K562 (cell line): ENCODE measurements around the gene TACC3. TPM values are rescaled to one million over a fixed set of nuclear protein-coding genes. Genes with fewer than 3 reads are reported as not detected.
A peak's percentile ranks its signal among the peaks of the same experiment; 100 is the strongest.

Experiments used
- ATAC-seq: fragments of 200-7000 bp; cut with Tn5 transposase; 3 replicates; pipeline ENCODE4 v1.9.1; 2020; ENCODE audit warnings: moderate library complexity
- BruUV-seq: library from RNA; stranded (reverse); fragments of 400-500 nt; replicated peaks from 2 replicates; lab custom pipeline; 2021; lab: Mats Ljungman, UMichigan
- CTCF ChIA-PET: fragments of 300-600 bp; formaldehyde crosslinking; extraction: SDS; loops from one replicate; lab custom pipeline; 2021; ENCODE audit warnings: low intra/inter-chr PET ratio; lab: Yijun Ruan, JAX
- POLR2A ChIA-PET: fragments of 300-600, 350-650 bp; sonication (Branson Sonifier 250); formaldehyde crosslinking; extraction: SDS; loops from one replicate; lab custom pipeline; 2021; ENCODE audit warnings: antibody characterized with exemption, inconsistent platforms; lab: Yijun Ruan, JAX
- DNase-seq, 4 experiments: peaks; one replicate each; pipeline versions ENCODE4 v3.0.0 to v3.0.0-alpha.2; 2011 to 2018; ENCODE audit warnings: low spot score in 3 of 4, mixed read lengths in 3 of 4; ENCODE audit errors: extremely low read depth in 1 of 4
- FAIRE-seq: peaks from 2 replicates; lab custom pipeline; 2011; peaks lifted over from hg19 to GRCh38; lab: Jason Lieb, UNC
- H2AFZ ChIP-seq: 2 replicates; pipeline ENCODE4 v1.6.0; 2011; ENCODE audit warnings: low read depth, low read length, control low read depth, inconsistent platforms
- H3K27ac ChIP-seq: fragments of 200-600 bp; 3 replicates; pipeline ENCODE4 v1.8.0; 2011; ENCODE audit warnings: low read depth, mild to moderate bottlenecking, control low read depth, inconsistent platforms, low read length, moderate library complexity, mixed read lengths; ENCODE audit errors: extremely low read depth
- H3K27me3 ChIP-seq, 2 experiments: fragments of 300-600 bp in 1 of 2; 2 replicates in 1 of 2; 3 replicates in 1 of 2; pipeline versions ENCODE4 v1.6.0 to v1.8.0; 2011; ENCODE audit warnings: inconsistent platforms in 2 of 2, low read length in 2 of 2, mild to moderate bottlenecking in 1 of 2, mixed read lengths in 1 of 2, moderate library complexity in 1 of 2; ENCODE audit not compliant: control insufficient read depth in 2 of 2, insufficient read depth in 2 of 2
- H3K36me3 ChIP-seq: fragments of 300-600 bp; 3 replicates; pipeline ENCODE4 v1.8.0; 2011; ENCODE audit warnings: mild to moderate bottlenecking, low read length, inconsistent platforms; ENCODE audit not compliant: control insufficient read depth, insufficient read depth
- H3K4me1 ChIP-seq, 2 experiments: fragments of 200-600 bp in 1 of 2; replicated peaks in 1 of 2; 2 replicates in 1 of 2; 3 replicates in 1 of 2; pipeline versions ENCODE4 v1.5.1 to v1.8.0; 2011; ENCODE audit warnings: inconsistent platforms in 2 of 2, low read length in 2 of 2, mild to moderate bottlenecking in 1 of 2, mixed read lengths in 1 of 2, moderate library complexity in 1 of 2; ENCODE audit not compliant: control insufficient read depth in 2 of 2, insufficient read depth in 2 of 2
- H3K4me2 ChIP-seq: 2 replicates; pipeline ENCODE4 v1.6.1; 2011; ENCODE audit warnings: low read length, control low read depth, inconsistent platforms, mixed read lengths; ENCODE audit not compliant: insufficient read depth
- H3K4me3 ChIP-seq: fragments of 200-600 bp; sonication (generic), shearing (Covaris generic); 2 replicates; pipeline ENCODE4 v1.5.1; 2016; ENCODE audit warnings: control low read depth, inconsistent platforms
- H3K79me2 ChIP-seq: fragments of 200-600 bp; 3 replicates; pipeline ENCODE4 v1.8.0; 2011; ENCODE audit warnings: low read length, inconsistent platforms; ENCODE audit not compliant: control insufficient read depth, insufficient read depth
- H3K9ac ChIP-seq, 2 experiments: 2 replicates each; pipeline versions ENCODE4 v1.6.0 to v1.6.1; 2011; ENCODE audit warnings: low read depth in 2 of 2, low read length in 2 of 2, control low read depth in 1 of 2, inconsistent platforms in 1 of 2, mild to moderate bottlenecking in 1 of 2, mixed read lengths in 1 of 2; ENCODE audit not compliant: insufficient read depth in 1 of 2
- H3K9me1 ChIP-seq: one replicate; pipeline ENCODE4 v1.6.0; 2011; ENCODE audit warnings: inconsistent platforms, mild to moderate bottlenecking, low read length, moderate library complexity; ENCODE audit not compliant: control insufficient read depth, insufficient read depth
- H3K9me3 ChIP-seq: replicated peaks from 2 replicates; pipeline ENCODE4 v1.5.1; 2011; ENCODE audit warnings: low read depth, low read length, inconsistent platforms; ENCODE audit not compliant: control insufficient read depth, insufficient read depth
- H4K20me1 ChIP-seq: replicated peaks from 2 replicates; pipeline ENCODE4 v1.6.1; 2011; ENCODE audit warnings: low read length, inconsistent platforms, mixed read lengths; ENCODE audit not compliant: control insufficient read depth, insufficient read depth
- CCNT2 ChIP-seq: IDR thresholded peaks from 2 replicates; pipeline ENCODE4 v1.6.1; 2011; ENCODE audit warnings: borderline replicate concordance, low read depth, mild to moderate bottlenecking, moderate library complexity, mixed read lengths, low read length; ENCODE audit not compliant: insufficient read length; ENCODE audit errors: extremely low read depth
- ERF ChIP-seq: fragments of 450-650 bp; formaldehyde crosslinking; IDR thresholded peaks from 2 replicates; pipeline ENCODE4 v1.4.0; 2020; ENCODE audit warnings: mild to moderate bottlenecking, mixed read lengths
- GABPA ChIP-seq: fragments of 200-800 bp; sonication (Bioruptor generic); conservative IDR thresholded peaks from 2 replicates; pipeline ENCODE4 v1.6.1; 2016; ENCODE audit warnings: low read depth, missing genetic modification characterization, missing compliant biosample characterization
- HIVEP1 ChIP-seq: fragments of 250-450 bp; sonication (Bioruptor Pico); IDR thresholded peaks from 2 replicates; pipeline ENCODE4 v1.4.0; 2020; ENCODE audit warnings: mild to moderate bottlenecking
- HNRNPK ChIP-seq: fragments of 200-400 bp; formaldehyde crosslinking; IDR thresholded peaks from one replicate; pipeline ENCODE4 v1.6.1; 2018; ENCODE audit warnings: mild to moderate bottlenecking, low read depth, low read length; ENCODE audit not compliant: poor library complexity, severe bottlenecking
- HOXB6 ChIP-seq: fragments of 250-450 bp; sonication (Bioruptor Pico); IDR thresholded peaks from 2 replicates; pipeline ENCODE4 v1.5.1; 2022; ENCODE audit warnings: mild to moderate bottlenecking, borderline replicate concordance
- MCM2 ChIP-seq: fragments of 450-650 bp; IDR thresholded peaks from 2 replicates; pipeline ENCODE4 v1.6.1; 2017; ENCODE audit warnings: low read depth, mild to moderate bottlenecking
- MCM3 ChIP-seq: fragments of 450-650 bp; IDR thresholded peaks from 2 replicates; pipeline ENCODE4 v1.6.1; 2016
- PCBP1 ChIP-seq: fragments of 200-400 bp; formaldehyde crosslinking; IDR thresholded peaks from 2 replicates; pipeline ENCODE4 v1.6.1; 2018; ENCODE audit warnings: mild to moderate bottlenecking, low read depth, low read length; ENCODE audit not compliant: poor library complexity, severe bottlenecking
- POLR2AphosphoS5 ChIP-seq: IDR thresholded peaks from 2 replicates; pipeline ENCODE4 v1.6.1; 2011; ENCODE audit warnings: mild to moderate bottlenecking, low read depth, low read length, moderate library complexity; ENCODE audit not compliant: control insufficient read depth, insufficient read depth
- RB1 ChIP-seq: fragments of 450-650 bp; IDR thresholded peaks from 2 replicates; pipeline ENCODE4 v1.6.1; 2017; ENCODE audit warnings: low read depth, mild to moderate bottlenecking
- RBFOX2 ChIP-seq: fragments of 200-400 bp; formaldehyde crosslinking; IDR thresholded peaks from 2 replicates; pipeline ENCODE4 v1.6.1; 2017; ENCODE audit warnings: low read depth, mild to moderate bottlenecking, low read length, moderate library complexity
- SIN3B ChIP-seq: fragments of 450-650 bp; IDR thresholded peaks from 2 replicates; pipeline ENCODE4 v1.6.1; 2017; ENCODE audit warnings: low read depth, mild to moderate bottlenecking, moderate library complexity
- SMC3 ChIP-seq: conservative IDR thresholded peaks from 2 replicates; pipeline ENCODE4 v1.6.1; 2011; ENCODE audit warnings: low read depth, low read length, improper control_type of control experiment; ENCODE audit not compliant: insufficient read depth
- VEZF1 ChIP-seq: fragments of 200-800 bp; sonication (Bioruptor generic); IDR thresholded peaks from 2 replicates; pipeline ENCODE4 v1.6.1; 2017; ENCODE audit warnings: missing genetic modification characterization, missing compliant biosample characterization
- ZBTB7A ChIP-seq: IDR thresholded peaks from 2 replicates; pipeline ENCODE4 v1.6.1; 2011; ENCODE audit warnings: low read depth, mild to moderate bottlenecking, low read length, moderate library complexity, borderline replicate concordance; ENCODE audit not compliant: control insufficient read depth
- ZNF274 ChIP-seq: IDR thresholded peaks from 2 replicates; pipeline ENCODE4 v1.6.1; 2011; ENCODE audit warnings: low read depth, mild to moderate bottlenecking, low read length, moderate library complexity, borderline replicate concordance
- ZNF778 ChIP-seq: fragments of 450-650 bp; formaldehyde crosslinking; IDR thresholded peaks from 2 replicates; pipeline ENCODE4 v1.4.0; 2020; ENCODE audit warnings: mild to moderate bottlenecking, moderate library complexity
- WGBS: fragments of 100-300 bp; shearing (Covaris generic); methylation state at CpG from one replicate; pipeline ENCODE4 v1.1.6; 2016; ENCODE audit warnings: low coverage, mixed read lengths; ENCODE audit not compliant: insufficient coverage; ENCODE audit errors: missing lambda C conversion rate; 5-methylcytosine and 5-hydroxymethylcytosine counted together
- in situ Hi-C: fragments of 300-500 bp; cut with MboI; formaldehyde crosslinking; loops from 4 replicates; pipeline ENCODE4 v1.15.0; 2018; ENCODE audit warnings: inconsistent platforms, mixed read lengths
- intact Hi-C: fragments of 100-400 bp; cut with micrococcal nuclease; formaldehyde crosslinking; loops from 2 replicates; pipeline ENCODE4 v1.14.2; 2022
- polyA plus RNA-seq, 8 experiments: library from polyadenylated mRNA; depleted of rRNA in 4 of 8; stranded (reverse) in 5 of 8; unstranded in 3 of 8; fragments of >200 nt; fragmentation: Nextera tagmentation in 2 of 8; fragmentation: Illumina TruSeq in 1 of 8; extraction: Ambion mirVana in 2 of 8; extraction: Trizol in 1 of 8; gene quantifications; 2 replicates each; pipeline versions ENCODE4 v1.2.1 to v1.2.3, GENCODE V29; 2011 to 2014; ENCODE audit warnings: inconsistent platforms in 1 of 8, missing spikeins in 1 of 8
- total RNA-seq, 7 experiments: library from RNA; depleted of rRNA in 6 of 7; stranded (reverse); fragments of >200 nt in 6 of 7; fragmentation: Illumina TruSeq in 2 of 7; extraction: Trizol in 2 of 7; gene quantifications; 2 replicates each; pipeline versions ENCODE4 v1.2.1 to v1.2.3, GENCODE V29; 2011 to 2021; ENCODE audit warnings: low replicate concordance in 1 of 7
- TF ChIP-seq, protein P1 (sequence below): fragments of 450-650 bp; IDR thresholded peaks from 2 replicates; pipeline ENCODE4 v1.7.0; 2016; ENCODE audit warnings: borderline replicate concordance

The TACC3 gene
- total and polyA plus RNA-seq, 9 of the 15 experiments (the other 6 are each of a cell fraction or from before 2014, with no cell fraction given), result 1.9 to 122 (median 55.6) TPM

DNA sequence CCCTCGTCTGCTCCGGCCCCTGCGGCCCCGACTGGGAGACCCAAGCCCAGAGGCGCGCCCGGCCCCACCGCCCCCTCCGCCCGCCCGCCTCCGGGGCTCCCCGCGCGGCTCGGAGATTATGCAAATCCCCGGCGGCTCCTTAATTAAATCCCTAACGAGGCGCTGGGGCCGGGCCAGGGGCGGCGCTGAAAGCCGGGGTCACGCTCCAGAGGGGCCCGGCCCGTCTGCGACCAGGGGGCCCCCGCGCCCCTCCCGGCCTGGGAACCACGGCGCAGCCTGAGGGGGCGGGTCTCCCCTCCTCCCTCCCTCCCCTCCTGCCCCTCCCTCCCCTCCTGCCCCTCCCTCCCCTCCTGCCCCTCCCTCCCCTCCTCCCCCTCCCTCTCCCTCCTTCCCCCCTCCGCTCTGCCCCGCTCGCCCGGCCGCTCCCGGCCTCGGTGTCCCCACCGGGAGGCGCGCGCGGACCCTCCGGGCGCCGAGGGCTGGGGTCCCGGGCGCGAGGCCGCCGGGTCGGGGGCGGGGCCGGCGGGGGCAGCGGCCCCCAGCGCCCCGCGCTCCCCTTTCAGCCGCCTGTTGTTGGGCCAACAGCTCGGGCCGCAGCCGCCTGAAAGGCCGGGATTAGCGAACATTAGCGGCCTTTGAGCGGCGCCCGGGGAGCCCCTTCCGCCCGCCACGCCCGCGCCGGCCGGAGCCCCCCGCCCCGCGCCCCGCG is 45.9 kb downstream of the TACC3 start:
- POLR2A ChIA-PET, result interaction anchor here (0.6 to 1.2 kb wide), 3 partner anchors 9 to 617 kb away, joined by 3 to 5 read pairs (median 4); partner anchors contain the start of gene FGFR3
- CTCF ChIA-PET, result interaction anchor here (0.7 kb wide), 1 partner anchor 132 kb away, joined by 3 read pairs; no protein-coding TSS in a partner anchor
- peak overlapping the region; percentile 37; the same call in 1 of the 2 replicates for H3K4me2 ChIP-seq
- no peaks in the 10 kb centered on the region for H3K79me2 ChIP-seq
- H3K4me1 ChIP-seq, result peaks cover 2 to 87% of the 10 kb centered on the region in 2 experiments; a peak in 3 of 5 replicates
- in situ Hi-C loops, result no loop called here
- H3K4me3 ChIP-seq, result peak overlapping the region; percentile 37
- no peaks in the 10 kb centered on the region for H3K36me3 ChIP-seq
- 0 out of 2 replicates have a peak, but pooled peaks cover 3% of the 10 kb centered on the region for H4K20me1 ChIP-seq
- ATAC-seq (peak; percentile 23), FAIRE-seq (no peak), DNase-seq (peak; percentile 56 to 84 (median 79))
- no peak overlapping the region for H3K27ac ChIP-seq
- H3K9me1 ChIP-seq, result no peaks in the 10 kb centered on the region
- intact Hi-C loops, result no loop called here
- H3K9ac ChIP-seq, result peak overlapping the region in 1 of 2 experiments; percentile 64; a peak in 1 of 4 replicates
- no TSS peak for BruUV-seq
- H3K9me3 ChIP-seq, result no peaks in the 10 kb centered on the region
- H3K27me3 ChIP-seq, result no peaks in the 10 kb centered on the region
- 0% methylated on average over 6 of the region's 84 CpGs for WGBS
- no peak overlapping the region for H2AFZ ChIP-seq
- TF ChIP-seq ZBTB7A (peak; percentile 83), HNRNPK (peak; percentile 93), CCNT2 (peak; percentile 42), ZNF778 (CRISPR knock-in tag) (no peak), RBFOX2 (no peak), SMC3 (no peak), ERF (CRISPR knock-in tag) (no peak), RB1 (peak; percentile 31; the same call in 1 of the 2 replicates), SIN3B (no peak), GABPA (no peak), VEZF1 (CRISPR knock-in tag) (peak; percentile 89), HOXB6 (CRISPR knock-in tag) (no peak), PCBP1 (peak; percentile 97), HIVEP1 (no peak), ZNF274 (no peak), MCM3 (no peak), POLR2AphosphoS5 (no peak), MCM2 (no peak)
- TF ChIP-seq, protein P1, sequence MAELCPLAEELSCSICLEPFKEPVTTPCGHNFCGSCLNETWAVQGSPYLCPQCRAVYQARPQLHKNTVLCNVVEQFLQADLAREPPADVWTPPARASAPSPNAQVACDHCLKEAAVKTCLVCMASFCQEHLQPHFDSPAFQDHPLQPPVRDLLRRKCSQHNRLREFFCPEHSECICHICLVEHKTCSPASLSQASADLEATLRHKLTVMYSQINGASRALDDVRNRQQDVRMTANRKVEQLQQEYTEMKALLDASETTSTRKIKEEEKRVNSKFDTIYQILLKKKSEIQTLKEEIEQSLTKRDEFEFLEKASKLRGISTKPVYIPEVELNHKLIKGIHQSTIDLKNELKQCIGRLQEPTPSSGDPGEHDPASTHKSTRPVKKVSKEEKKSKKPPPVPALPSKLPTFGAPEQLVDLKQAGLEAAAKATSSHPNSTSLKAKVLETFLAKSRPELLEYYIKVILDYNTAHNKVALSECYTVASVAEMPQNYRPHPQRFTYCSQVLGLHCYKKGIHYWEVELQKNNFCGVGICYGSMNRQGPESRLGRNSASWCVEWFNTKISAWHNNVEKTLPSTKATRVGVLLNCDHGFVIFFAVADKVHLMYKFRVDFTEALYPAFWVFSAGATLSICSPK, result no peak
